ENCODE results near the gene KIR3DL2.

Gene KIR3DL2

GRCh38 chr19:54871696-54872095 is 21.5 kb downstream of the KIR3DL2 start:
- no peak overlapping the region for H3K4me3 ChIP-seq (ENCODE audit: low read length)
- DNase-seq (ENCODE audit: low read depth): no peak
- no peak for TF ChIP-seq CTCF (conservative IDR thresholded peaks at IDR 0.05; ENCODE audit: low read depth, low read length)

GRCh38 chr19:54873990-54874389 is 23.7 kb downstream of the KIR3DL2 start, which contains the start of gene FCAR:
Gene FCAR, plus strand, starts transcription at chr19:54874235. Its CDS starts 55 bp downstream, at chr19:54874290.
- no peak within 1 kb of the TSS for H3K4me3 ChIP-seq (ENCODE audit: low read length)
- TF ChIP-seq CTCF (conservative IDR thresholded peaks at IDR 0.05; ENCODE audit: low read depth, low read length): no peak
- no peak for DNase-seq (ENCODE audit: low read depth)

- no peak overlapping the region for H3K4me3 ChIP-seq (ENCODE audit: low read length)
- no peak for TF ChIP-seq CTCF (conservative IDR thresholded peaks at IDR 0.05; ENCODE audit: low read depth, low read length)
- no peak for DNase-seq (ENCODE audit: low read depth)
Observed at GRCh38 chr19:54875506-54875905, 25.3 kb downstream of the KIR3DL2 start.

- H3K4me3 ChIP-seq (ENCODE audit: low read length): no peak overlapping the region
- no peak for DNase-seq (ENCODE audit: low read depth)
- TF ChIP-seq CTCF (conservative IDR thresholded peaks at IDR 0.05; ENCODE audit: low read depth, low read length): no peak
Observed at GRCh38 chr19:54877471-54877870, 27.2 kb downstream of the KIR3DL2 start.

GRCh38 chr19:54881884-54882283 is 31.6 kb downstream of the KIR3DL2 start:
- no peak overlapping the region for H3K4me3 ChIP-seq (ENCODE audit: low read length)
- TF ChIP-seq CTCF (conservative IDR thresholded peaks at IDR 0.05; ENCODE audit: low read depth, low read length): no peak
- no peak for DNase-seq (ENCODE audit: low read depth)

GRCh38 chr19:54882758-54883157 is 32.5 kb downstream of the KIR3DL2 start:
- no peak for DNase-seq (ENCODE audit: low read depth)
- H3K4me3 ChIP-seq (ENCODE audit: low read length): no peak overlapping the region
- no peak for TF ChIP-seq CTCF (conservative IDR thresholded peaks at IDR 0.05; ENCODE audit: low read depth, low read length)

GRCh38 chr19:54883228-54883627 is 33.0 kb downstream of the KIR3DL2 start:
- TF ChIP-seq CTCF (conservative IDR thresholded peaks at IDR 0.05; ENCODE audit: low read depth, low read length): no peak
- DNase-seq (ENCODE audit: low read depth): no peak
- H3K4me3 ChIP-seq (ENCODE audit: low read length): no peak overlapping the region

All from retinal pigment epithelial cell (primary cell).